ENCODE measurements around the gene MBD6. TPM values are rescaled to one million over a fixed set of nuclear protein-coding genes. Genes with fewer than 3 reads are reported as not detected.

The MBD6 gene
- total RNA-seq, 1 experiment from 2014 or later, result 78.4 TPM

DNA sequence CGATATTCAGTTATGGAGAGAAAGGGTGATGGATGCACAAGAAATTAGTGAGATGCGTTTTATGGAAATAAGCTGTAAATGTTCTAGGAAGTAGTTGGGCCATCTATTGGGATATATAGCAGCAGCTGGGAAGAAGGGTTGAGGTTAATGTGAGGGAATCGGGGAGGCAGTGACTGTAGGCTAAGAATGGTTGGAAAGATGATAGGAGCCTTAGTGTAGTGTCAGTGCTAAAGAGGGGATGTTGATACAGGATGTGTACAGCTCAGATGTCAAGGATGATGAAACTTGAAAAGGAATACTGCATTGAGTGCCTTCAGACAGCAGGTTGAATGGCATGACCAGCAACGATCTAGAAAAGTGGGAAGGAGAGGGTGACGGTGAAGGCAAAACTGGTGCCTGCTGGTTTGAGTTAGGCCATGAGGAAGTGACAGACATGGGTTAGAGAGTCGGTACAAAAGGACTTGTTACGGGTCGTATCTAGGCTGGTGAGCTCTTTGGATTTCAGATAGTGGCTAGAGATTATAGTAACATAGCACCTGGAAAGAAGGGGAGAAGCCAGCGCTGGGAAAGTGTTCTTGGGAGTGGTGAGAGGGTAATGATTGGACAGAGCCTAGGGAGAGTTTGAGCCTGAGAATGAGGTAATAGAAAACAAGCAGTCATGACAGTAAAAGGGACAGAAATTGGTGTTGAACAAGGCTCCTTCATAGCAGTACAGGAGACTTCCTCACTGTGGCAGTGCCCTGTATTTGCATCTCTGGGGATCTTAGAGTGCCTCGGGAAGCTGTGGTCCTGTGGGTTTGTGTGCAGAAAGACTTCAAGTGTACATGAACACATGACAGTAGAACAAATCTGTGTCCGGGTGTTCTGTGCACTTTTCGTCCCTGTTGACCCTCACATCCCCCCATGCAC is 25.1 kb upstream of the MBD6 start:
- Histone ChIP-seq H3K4me1 (replicated peaks; ENCODE audit: insufficient read depth) (no peaks in the 10 kb centered on the region), H2AFZ (no peak overlapping the region), H3K36me3 (ENCODE audit: low read depth) (peaks cover 44% of the 10 kb centered on the region), H4K20me1 (ENCODE audit: insufficient read depth) (peaks cover 63% of the 10 kb centered on the region), H3K9me2 (ENCODE audit: insufficient read depth) (no peaks in the 10 kb centered on the region), H3F3A (ENCODE audit: insufficient read depth, low read depth) (peaks cover 14% of the 10 kb centered on the region; the same call in 1 of the 2 replicates), H3K9me3 (ENCODE audit: insufficient read depth, low read depth) (no peaks in the 10 kb centered on the region), H3K4me2 (no peak overlapping the region), H3K27ac (no peak overlapping the region), H3K79me2 (ENCODE audit: low read depth) (0 out of 2 replicates have a peak, but pooled peaks cover 8% of the 10 kb centered on the region), H3K4me3 (no peak overlapping the region), H3K27me3 (ENCODE audit: insufficient read depth, low read depth) (no peaks in the 10 kb centered on the region)
- TF ChIP-seq EZH2 (IDR thresholded peaks at IDR 0.05; ENCODE audit: low read depth) (no peak), CTCF (conservative IDR thresholded peaks at IDR 0.05) (no peak)
- CTCF ChIA-PET, result interaction anchor here (0.6 kb wide), 1 partner anchor 26 kb away, joined by 4 read pairs; no protein-coding TSS in a partner anchor
- BruUV-seq (replicated peaks), result no TSS peak
- POLR2A ChIA-PET (ENCODE audit: unreplicated experiment), result interaction anchor here (0.7 kb wide), 1 partner anchor 20 kb away, joined by 4 read pairs; no protein-coding TSS in a partner anchor
- no peak for DNase-seq
- intact Hi-C loops (cut with micrococcal nuclease; ENCODE audit: unreplicated experiment), result no loop called here

DNA sequence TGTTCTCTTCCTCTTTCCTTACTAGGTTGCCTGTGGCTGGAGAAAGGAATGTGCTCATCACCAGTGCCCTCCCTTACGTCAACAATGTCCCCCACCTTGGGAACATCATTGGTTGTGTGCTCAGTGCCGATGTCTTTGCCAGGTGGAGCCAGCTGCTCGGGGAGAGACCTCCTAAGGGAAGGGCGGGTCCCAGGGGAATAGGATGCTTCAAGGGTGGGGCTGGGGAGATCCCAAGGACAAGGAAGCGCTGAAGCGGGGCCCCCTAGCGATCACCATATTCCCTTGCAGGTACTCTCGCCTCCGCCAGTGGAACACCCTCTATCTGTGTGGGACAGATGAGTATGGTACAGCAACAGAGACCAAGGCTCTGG is 24.5 kb upstream of the MBD6 start:
- POLR2A ChIA-PET (ENCODE audit: unreplicated experiment), result no interaction called here

GRCh38 chr12:57498571-57498970 is 24.1 kb upstream of the MBD6 start:
- POLR2A ChIA-PET (ENCODE audit: unreplicated experiment), result no interaction called here
- intact Hi-C loops (cut with micrococcal nuclease; ENCODE audit: unreplicated experiment), result no loop called here
- TF ChIP-seq CTCF (conservative IDR thresholded peaks at IDR 0.05) (no peak), EZH2 (IDR thresholded peaks at IDR 0.05; ENCODE audit: low read depth) (no peak)
- CTCF ChIA-PET, result no interaction called here
- H4K20me1 ChIP-seq (ENCODE audit: insufficient read depth), result peaks cover 57% of the 10 kb centered on the region
- no peak overlapping the region for H3K4me3 ChIP-seq
- peaks cover 44% of the 10 kb centered on the region for H3K36me3 ChIP-seq (ENCODE audit: low read depth)
- no peak for DNase-seq
- BruUV-seq (replicated peaks), result no TSS peak
- no peaks in the 10 kb centered on the region for H3K27me3 ChIP-seq (ENCODE audit: insufficient read depth, low read depth)
- no peaks in the 10 kb centered on the region for H3K9me3 ChIP-seq (ENCODE audit: insufficient read depth, low read depth)
- no peaks in the 10 kb centered on the region for H3K9me2 ChIP-seq (ENCODE audit: insufficient read depth)
- H3K27ac ChIP-seq, result no peak overlapping the region
- H3F3A ChIP-seq (ENCODE audit: insufficient read depth, low read depth), result peaks cover 9% of the 10 kb centered on the region; the same call in 1 of the 2 replicates
- H2AFZ ChIP-seq, result no peak overlapping the region
- H3K4me2 ChIP-seq, result no peak overlapping the region
- no peaks in the 10 kb centered on the region for H3K4me1 ChIP-seq (replicated peaks; ENCODE audit: insufficient read depth)
- H3K79me2 ChIP-seq (ENCODE audit: low read depth), result 0 out of 2 replicates have a peak, but pooled peaks cover 4% of the 10 kb centered on the region

More for the DNA sequence above, 24.5 kb upstream of the MBD6 start:
- Histone ChIP-seq H2AFZ (no peak overlapping the region), H3K36me3 (ENCODE audit: low read depth) (peaks cover 44% of the 10 kb centered on the region), H4K20me1 (ENCODE audit: insufficient read depth) (peaks cover 57% of the 10 kb centered on the region), H3K79me2 (ENCODE audit: low read depth) (0 out of 2 replicates have a peak, but pooled peaks cover 4% of the 10 kb centered on the region), H3K27ac (no peak overlapping the region), H3K9me2 (ENCODE audit: insufficient read depth) (no peaks in the 10 kb centered on the region), H3K9me3 (ENCODE audit: insufficient read depth, low read depth) (no peaks in the 10 kb centered on the region), H3K4me2 (no peak overlapping the region), H3K4me3 (no peak overlapping the region), H3K27me3 (ENCODE audit: insufficient read depth, low read depth) (no peaks in the 10 kb centered on the region), H3K4me1 (replicated peaks; ENCODE audit: insufficient read depth) (no peaks in the 10 kb centered on the region), H3F3A (ENCODE audit: insufficient read depth, low read depth) (peaks cover 9% of the 10 kb centered on the region; the same call in 1 of the 2 replicates)
- CTCF ChIA-PET, result interaction anchor here (0.6 kb wide), 1 partner anchor 27 kb away, joined by 4 read pairs; no protein-coding TSS in a partner anchor
- intact Hi-C loops (cut with micrococcal nuclease; ENCODE audit: unreplicated experiment), result no loop called here
- no peak for TF ChIP-seq CTCF (conservative IDR thresholded peaks at IDR 0.05)
- TF ChIP-seq EZH2 (IDR thresholded peaks at IDR 0.05; ENCODE audit: low read depth), result no peak
- no TSS peak for BruUV-seq (replicated peaks)
- DNase-seq, result no peak
